DOHH2 (cell line): ENCODE data around the gene PLCB2.

ENCODE experiments used
- H3F3A ChIP-seq: fragments of 200-600 bp; sonication (generic), shearing (Covaris generic); 2 replicates; pipeline ENCODE4 v1.6.0; 2016; ENCODE audit warnings: antibody characterized with exemption, mild to moderate bottlenecking; ENCODE audit not compliant: control insufficient read depth, insufficient read depth
- H3K27ac ChIP-seq: fragments of 200-600 bp; sonication (generic); 2 replicates; pipeline ENCODE4 v1.5.1; 2014; ENCODE audit warnings: low read depth, mild to moderate bottlenecking, low read length, moderate library complexity
- H3K27me3 ChIP-seq: fragments of 200-600 bp; sonication (generic); 2 replicates; pipeline ENCODE4 v1.6.1; 2014; ENCODE audit warnings: mild to moderate bottlenecking, low read length, mixed read lengths; ENCODE audit not compliant: control insufficient read depth
- H3K36me3 ChIP-seq: fragments of 200-600 bp; sonication (generic); 2 replicates; pipeline ENCODE4 v1.6.1; 2014; ENCODE audit warnings: mild to moderate bottlenecking, low read length, moderate library complexity, mixed read lengths; ENCODE audit not compliant: control insufficient read depth
- H3K4me1 ChIP-seq: fragments of 200-600 bp; sonication (generic); 2 replicates; pipeline ENCODE4 v1.6.1; 2014; ENCODE audit warnings: mild to moderate bottlenecking, low read length, mixed read lengths; ENCODE audit not compliant: control insufficient read depth
- H3K4me2 ChIP-seq: fragments of 200-600 bp; sonication (generic); 2 replicates; pipeline ENCODE4 v1.6.0; 2014; ENCODE audit warnings: mild to moderate bottlenecking, low read length, moderate library complexity
- H3K4me3 ChIP-seq: fragments of 200-600 bp; sonication (generic); 2 replicates; pipeline ENCODE4 v1.5.1; 2014; ENCODE audit warnings: mild to moderate bottlenecking, low read length, mixed read lengths
- H3K79me2 ChIP-seq: fragments of 200-600 bp; sonication (generic); 2 replicates; pipeline ENCODE4 v1.6.1; 2014; ENCODE audit warnings: mild to moderate bottlenecking, low read length, mixed read lengths; ENCODE audit not compliant: control insufficient read depth
- H3K9me2 ChIP-seq: fragments of 200-600 bp; sonication (generic); replicated peaks from 2 replicates; pipeline ENCODE4 v1.6.1; 2014; ENCODE audit warnings: mild to moderate bottlenecking, low read length, mixed read lengths; ENCODE audit not compliant: control insufficient read depth
- H3K9me3 ChIP-seq: fragments of 200-600 bp; sonication (generic); 2 replicates; pipeline ENCODE4 v1.6.1; 2014; ENCODE audit warnings: antibody characterized with exemption, low read length, mixed read lengths; ENCODE audit not compliant: control insufficient read depth, insufficient read depth
- H4K20me1 ChIP-seq: fragments of 200-600 bp; sonication (generic); 2 replicates; pipeline ENCODE4 v1.6.0; 2014; ENCODE audit warnings: low read depth, mild to moderate bottlenecking, antibody characterized with exemption, low read length, moderate library complexity; ENCODE audit not compliant: control insufficient read depth, insufficient read depth
- EZH2phosphoT487 ChIP-seq: fragments of 200-600 bp; sonication (generic); IDR thresholded peaks from 2 replicates; pipeline ENCODE4 v1.6.1; 2017; ENCODE audit warnings: borderline replicate concordance, mild to moderate bottlenecking, antibody characterized with exemption, low read length, moderate library complexity, mixed read lengths
- TF ChIP-seq, protein P1 (sequence below): fragments of 200-600 bp; sonication (generic); IDR thresholded peaks from one replicate; pipeline ENCODE4 v1.5.1; 2014; ENCODE audit warnings: antibody characterized with exemption, mild to moderate bottlenecking, low read depth, low read length; ENCODE audit not compliant: poor library complexity, severe bottlenecking

Gene PLCB2

DNA sequence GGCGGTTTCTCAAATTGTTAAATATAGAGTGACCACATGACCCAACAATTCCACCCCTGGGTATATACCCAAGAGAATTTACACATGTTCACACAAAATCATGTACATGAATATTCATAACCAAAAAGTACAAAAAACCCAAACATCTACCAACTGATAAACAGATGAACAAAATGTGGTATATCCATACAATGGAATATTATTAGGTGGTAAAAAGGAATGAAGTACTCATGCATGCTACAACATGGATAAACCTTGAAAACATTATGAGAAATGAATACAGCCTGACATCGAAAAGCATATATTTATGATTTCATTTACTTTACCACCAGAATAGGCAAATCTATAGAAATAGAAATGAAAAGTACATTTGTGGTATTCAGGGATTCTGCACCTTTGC is 7.4 kb downstream of the PLCB2 start:
- Histone ChIP-seq H3K27me3 (no peaks in the 10 kb centered on the region), H3K79me2 (no peaks in the 10 kb centered on the region), H3F3A (no peaks in the 10 kb centered on the region), H3K36me3 (no peaks in the 10 kb centered on the region), H3K4me3 (no peak overlapping the region), H3K9me2 (no peaks in the 10 kb centered on the region), H3K4me1 (no peaks in the 10 kb centered on the region), H3K4me2 (no peak overlapping the region), H4K20me1 (no peaks in the 10 kb centered on the region), H3K27ac (no peak overlapping the region), H3K9me3 (no peaks in the 10 kb centered on the region)
- TF ChIP-seq, protein P1, sequence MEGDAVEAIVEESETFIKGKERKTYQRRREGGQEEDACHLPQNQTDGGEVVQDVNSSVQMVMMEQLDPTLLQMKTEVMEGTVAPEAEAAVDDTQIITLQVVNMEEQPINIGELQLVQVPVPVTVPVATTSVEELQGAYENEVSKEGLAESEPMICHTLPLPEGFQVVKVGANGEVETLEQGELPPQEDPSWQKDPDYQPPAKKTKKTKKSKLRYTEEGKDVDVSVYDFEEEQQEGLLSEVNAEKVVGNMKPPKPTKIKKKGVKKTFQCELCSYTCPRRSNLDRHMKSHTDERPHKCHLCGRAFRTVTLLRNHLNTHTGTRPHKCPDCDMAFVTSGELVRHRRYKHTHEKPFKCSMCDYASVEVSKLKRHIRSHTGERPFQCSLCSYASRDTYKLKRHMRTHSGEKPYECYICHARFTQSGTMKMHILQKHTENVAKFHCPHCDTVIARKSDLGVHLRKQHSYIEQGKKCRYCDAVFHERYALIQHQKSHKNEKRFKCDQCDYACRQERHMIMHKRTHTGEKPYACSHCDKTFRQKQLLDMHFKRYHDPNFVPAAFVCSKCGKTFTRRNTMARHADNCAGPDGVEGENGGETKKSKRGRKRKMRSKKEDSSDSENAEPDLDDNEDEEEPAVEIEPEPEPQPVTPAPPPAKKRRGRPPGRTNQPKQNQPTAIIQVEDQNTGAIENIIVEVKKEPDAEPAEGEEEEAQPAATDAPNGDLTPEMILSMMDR = no peak
- TF ChIP-seq EZH2phosphoT487 = no peak

DNA sequence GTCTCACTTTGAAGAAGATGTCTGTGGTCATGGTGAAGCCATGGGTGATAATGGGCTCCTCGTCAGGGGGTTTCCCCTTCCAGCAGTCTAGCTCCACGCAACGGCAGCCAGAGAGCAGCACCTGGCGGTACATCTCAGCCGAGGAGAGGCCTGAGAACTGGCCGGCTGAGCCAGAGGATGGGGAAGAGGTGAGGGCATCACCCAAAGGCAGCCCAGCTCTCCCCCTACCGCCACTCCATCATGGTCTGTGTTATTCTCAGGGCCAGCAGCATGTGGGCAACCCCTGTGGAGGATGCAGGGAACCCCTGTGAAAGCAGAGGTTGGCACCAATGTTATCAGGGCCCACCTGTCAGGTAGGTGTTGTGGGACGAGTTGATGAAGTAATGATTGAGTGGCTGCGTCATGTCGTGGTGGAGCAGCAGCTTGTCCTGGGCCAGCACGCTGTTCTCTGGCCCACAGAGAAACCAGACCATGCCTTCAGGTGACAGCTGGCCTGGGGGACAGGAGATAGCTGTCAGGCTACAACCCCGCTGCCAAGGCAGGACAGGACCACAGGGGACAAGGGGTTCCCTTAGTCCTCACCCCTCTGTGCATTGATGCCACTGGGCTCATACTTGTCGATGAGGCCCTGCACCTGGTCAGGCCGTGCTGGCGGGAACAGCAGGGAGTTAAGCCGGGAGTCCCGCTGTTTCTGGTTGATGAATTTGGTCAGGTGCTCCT is 9.4 kb downstream of the PLCB2 start:
- Histone ChIP-seq H3K27ac (no peak overlapping the region), H3K4me1 (no peaks in the 10 kb centered on the region), H3K9me2 (no peaks in the 10 kb centered on the region), H3K9me3 (no peaks in the 10 kb centered on the region), H3K4me3 (no peak overlapping the region), H3K79me2 (no peaks in the 10 kb centered on the region), H3K4me2 (no peak overlapping the region), H3K36me3 (no peaks in the 10 kb centered on the region), H3F3A (no peaks in the 10 kb centered on the region), H4K20me1 (no peaks in the 10 kb centered on the region), H3K27me3 (no peaks in the 10 kb centered on the region)
- TF ChIP-seq, protein P1 = no peak
- TF ChIP-seq EZH2phosphoT487 = no peak

DNA sequence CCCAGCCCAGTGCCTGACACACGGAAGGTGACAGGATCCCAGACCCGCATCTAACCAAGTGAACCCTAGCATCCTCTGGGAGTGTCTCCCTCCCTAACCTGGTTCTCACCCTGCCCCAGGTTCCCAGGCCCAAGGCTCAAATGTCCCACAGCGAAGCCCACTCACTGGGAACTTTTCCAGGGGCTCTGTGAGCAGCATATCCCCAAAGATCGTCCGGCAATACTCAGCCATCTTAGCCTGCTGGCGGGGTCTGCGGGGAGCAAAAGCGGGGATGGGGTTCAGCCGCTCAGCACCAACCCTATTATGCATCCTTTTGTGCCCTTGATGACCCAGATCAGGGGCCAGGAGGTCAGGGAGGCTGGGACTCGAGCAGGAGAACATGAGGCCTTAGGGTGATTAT is 10.4 kb downstream of the PLCB2 start:
- H4K20me1 ChIP-seq = no peaks in the 10 kb centered on the region
- H3F3A ChIP-seq = no peaks in the 10 kb centered on the region
- H3K9me3 ChIP-seq = no peaks in the 10 kb centered on the region
- no peaks in the 10 kb centered on the region for H3K27me3 ChIP-seq
- no peak for TF ChIP-seq EZH2phosphoT487
- TF ChIP-seq, protein P1 = no peak
- no peaks in the 10 kb centered on the region for H3K4me1 ChIP-seq
- no peak overlapping the region for H3K4me3 ChIP-seq
- no peaks in the 10 kb centered on the region for H3K36me3 ChIP-seq
- no peak overlapping the region for H3K27ac ChIP-seq
- no peaks in the 10 kb centered on the region for H3K9me2 ChIP-seq
- H3K4me2 ChIP-seq = no peak overlapping the region
- no peaks in the 10 kb centered on the region for H3K79me2 ChIP-seq
